HL-60 (cell line): ENCODE data around the gene KRTAP10-8.

Experiments
- DNase-seq, 2 experiments: peaks; one replicate each; pipeline ENCODE4 v3.0.0-alpha.2; 2010 to 2020; ENCODE audit warnings: low read depth in 1 of 2, low spot score in 1 of 2
- H3K27ac ChIP-seq: fragments of 250-450 bp; sonication (Bioruptor Pico); replicated peaks from 2 replicates; pipeline ENCODE4 v1.5.1; 2020; ENCODE audit warnings: mild to moderate bottlenecking, moderate library complexity
- H3K27me3 ChIP-seq: fragments of 250-450 bp; sonication (Bioruptor Pico); 2 replicates; pipeline ENCODE4 v1.5.1; 2021; ENCODE audit warnings: mild to moderate bottlenecking, moderate library complexity; ENCODE audit not compliant: insufficient read depth, poor library complexity, severe bottlenecking
- H3K4me3 ChIP-seq: replicated peaks from 2 replicates; pipeline ENCODE4 v1.5.1; 2011; ENCODE audit warnings: mild to moderate bottlenecking, control low read depth, low read length; ENCODE audit not compliant: insufficient read depth
- CTCF ChIP-seq: IDR thresholded peaks from one replicate; pipeline ENCODE4 v1.5.1; 2011; ENCODE audit warnings: low read length, control low read depth, inconsistent platforms; ENCODE audit not compliant: insufficient read depth
- GABPA ChIP-seq: IDR thresholded peaks from 2 replicates; pipeline ENCODE4 v1.6.1; 2012; ENCODE audit warnings: low read depth
- POLR2AphosphoS5 ChIP-seq: IDR thresholded peaks from 2 replicates; pipeline ENCODE4 v1.6.1; 2012; ENCODE audit warnings: low read depth
- SPI1 ChIP-seq: IDR thresholded peaks from 2 replicates; pipeline ENCODE4 v1.6.1; 2012; ENCODE audit warnings: low read depth, mild to moderate bottlenecking, borderline replicate concordance
- TF ChIP-seq, protein P1 (sequence below): IDR thresholded peaks from 2 replicates; pipeline ENCODE4 v1.6.1; 2012; ENCODE audit warnings: low read depth; ENCODE audit not compliant: insufficient replicate concordance

The KRTAP10-8 gene

GRCh38 chr21:44614161-44614631 is 2.3 kb downstream of the KRTAP10-8 start:
- DNase-seq = no peak
- no peak overlapping the region for H3K4me3 ChIP-seq
- TF ChIP-seq, protein P1, sequence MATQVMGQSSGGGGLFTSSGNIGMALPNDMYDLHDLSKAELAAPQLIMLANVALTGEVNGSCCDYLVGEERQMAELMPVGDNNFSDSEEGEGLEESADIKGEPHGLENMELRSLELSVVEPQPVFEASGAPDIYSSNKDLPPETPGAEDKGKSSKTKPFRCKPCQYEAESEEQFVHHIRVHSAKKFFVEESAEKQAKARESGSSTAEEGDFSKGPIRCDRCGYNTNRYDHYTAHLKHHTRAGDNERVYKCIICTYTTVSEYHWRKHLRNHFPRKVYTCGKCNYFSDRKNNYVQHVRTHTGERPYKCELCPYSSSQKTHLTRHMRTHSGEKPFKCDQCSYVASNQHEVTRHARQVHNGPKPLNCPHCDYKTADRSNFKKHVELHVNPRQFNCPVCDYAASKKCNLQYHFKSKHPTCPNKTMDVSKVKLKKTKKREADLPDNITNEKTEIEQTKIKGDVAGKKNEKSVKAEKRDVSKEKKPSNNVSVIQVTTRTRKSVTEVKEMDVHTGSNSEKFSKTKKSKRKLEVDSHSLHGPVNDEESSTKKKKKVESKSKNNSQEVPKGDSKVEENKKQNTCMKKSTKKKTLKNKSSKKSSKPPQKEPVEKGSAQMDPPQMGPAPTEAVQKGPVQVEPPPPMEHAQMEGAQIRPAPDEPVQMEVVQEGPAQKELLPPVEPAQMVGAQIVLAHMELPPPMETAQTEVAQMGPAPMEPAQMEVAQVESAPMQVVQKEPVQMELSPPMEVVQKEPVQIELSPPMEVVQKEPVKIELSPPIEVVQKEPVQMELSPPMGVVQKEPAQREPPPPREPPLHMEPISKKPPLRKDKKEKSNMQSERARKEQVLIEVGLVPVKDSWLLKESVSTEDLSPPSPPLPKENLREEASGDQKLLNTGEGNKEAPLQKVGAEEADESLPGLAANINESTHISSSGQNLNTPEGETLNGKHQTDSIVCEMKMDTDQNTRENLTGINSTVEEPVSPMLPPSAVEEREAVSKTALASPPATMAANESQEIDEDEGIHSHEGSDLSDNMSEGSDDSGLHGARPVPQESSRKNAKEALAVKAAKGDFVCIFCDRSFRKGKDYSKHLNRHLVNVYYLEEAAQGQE = no peak
- no peak for TF ChIP-seq POLR2AphosphoS5
- no peak for TF ChIP-seq CTCF
- no peak for TF ChIP-seq GABPA
- TF ChIP-seq SPI1 = no peak
- no peak overlapping the region for H3K27ac ChIP-seq
- no peaks in the 10 kb centered on the region for H3K27me3 ChIP-seq

DNA sequence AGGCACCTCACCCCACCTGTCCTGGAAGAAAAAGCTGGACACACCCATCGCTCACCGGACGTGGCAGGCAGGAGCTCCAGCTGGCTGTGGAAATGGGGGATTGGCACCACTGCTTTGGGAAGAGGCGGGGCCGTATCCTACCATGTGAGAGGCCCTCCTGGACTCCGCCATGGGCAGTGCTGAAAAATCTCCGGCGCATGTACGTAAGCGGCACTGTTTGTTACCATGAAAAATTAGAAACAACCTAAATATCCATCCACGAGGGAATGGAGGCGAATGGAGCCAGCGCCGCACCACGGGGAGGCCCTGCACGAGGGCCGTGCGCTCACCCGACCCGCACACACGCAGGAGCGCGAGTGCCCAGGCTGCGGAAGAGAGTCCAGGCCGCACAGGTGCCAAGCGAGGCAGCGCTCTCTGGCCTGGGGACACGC is 3.1 kb downstream of the KRTAP10-8 start:
- no peak overlapping the region for H3K4me3 ChIP-seq
- H3K27me3 ChIP-seq = no peaks in the 10 kb centered on the region
- DNase-seq = no peak
- TF ChIP-seq CTCF = no peak
- TF ChIP-seq GABPA = no peak
- TF ChIP-seq SPI1 = no peak
- no peak for TF ChIP-seq POLR2AphosphoS5
- TF ChIP-seq, protein P1 = no peak
- no peak overlapping the region for H3K27ac ChIP-seq

- Histone ChIP-seq H3K4me3 (no peak overlapping the region), H3K27me3 (no peaks in the 10 kb centered on the region), H3K27ac (no peak overlapping the region)
- no peak for DNase-seq
- TF ChIP-seq, protein P1 = no peak
- TF ChIP-seq GABPA (no peak), POLR2AphosphoS5 (no peak), SPI1 (no peak), CTCF (no peak)
These were observed 3.6 kb downstream of the KRTAP10-8 start for GRCh38 chr21:44615466-44615865.
